KMS-11 (cell line): ENCODE measurements around the gene RGL1.

Experiments used
- H2AFZ ChIP-seq: fragments of 200-600 bp; sonication (generic); 2 replicates; pipeline ENCODE4 v1.6.1; 2016; ENCODE audit warnings: antibody characterized with exemption, mixed run types, low read depth
- H3K27ac ChIP-seq: fragments of 200-600 bp; sonication (generic); 2 replicates; pipeline ENCODE4 v1.6.1; 2016; ENCODE audit warnings: mild to moderate bottlenecking, mixed run types
- H3K27me3 ChIP-seq: fragments of 200-600 bp; sonication (generic); 2 replicates; pipeline ENCODE4 v1.6.1; 2017; ENCODE audit warnings: mild to moderate bottlenecking, low read depth, mixed run types, moderate library complexity; ENCODE audit not compliant: insufficient read depth
- H3K36me3 ChIP-seq: fragments of 200-600 bp; sonication (generic); 2 replicates; pipeline ENCODE4 v1.6.1; 2017; ENCODE audit warnings: mild to moderate bottlenecking, mixed run types; ENCODE audit not compliant: insufficient read depth
- H3K4me1 ChIP-seq: fragments of 200-600 bp; sonication (generic); 2 replicates; pipeline ENCODE4 v1.6.1; 2016; ENCODE audit warnings: mild to moderate bottlenecking, low read depth, mixed run types; ENCODE audit not compliant: poor library complexity, severe bottlenecking
- H3K4me2 ChIP-seq: fragments of 200-600 bp; sonication (generic); 2 replicates; pipeline ENCODE4 v1.7.0; 2016; ENCODE audit warnings: mild to moderate bottlenecking, mixed run types
- H3K4me3 ChIP-seq: fragments of 200-600 bp; sonication (generic); IDR thresholded peaks from 2 replicates; pipeline ENCODE4 v1.6.1; 2017; ENCODE audit warnings: low read depth, low read length, mixed read lengths; ENCODE audit not compliant: insufficient read depth
- H3K79me2 ChIP-seq: fragments of 200-600 bp; sonication (generic); 2 replicates; pipeline ENCODE4 v1.6.1; 2016; ENCODE audit warnings: low read depth, mixed run types; ENCODE audit not compliant: insufficient read depth
- H3K9ac ChIP-seq: fragments of 200-600 bp; sonication (generic); 2 replicates; pipeline ENCODE4 v1.6.1; 2016; ENCODE audit warnings: mild to moderate bottlenecking, mixed run types
- H4K20me1 ChIP-seq: fragments of 200-600 bp; sonication (generic); 2 replicates; pipeline ENCODE4 v1.6.1; 2016; ENCODE audit warnings: mild to moderate bottlenecking, mixed run types; ENCODE audit not compliant: insufficient read depth
- TF ChIP-seq, protein P1 (sequence below): fragments of 200-600 bp; sonication (generic); conservative IDR thresholded peaks from 2 replicates; pipeline ENCODE4 v1.6.1; 2017; ENCODE audit warnings: low read depth, mild to moderate bottlenecking, antibody characterized with exemption, low read length, moderate library complexity, mixed read lengths

RGL1 gene

DNA sequence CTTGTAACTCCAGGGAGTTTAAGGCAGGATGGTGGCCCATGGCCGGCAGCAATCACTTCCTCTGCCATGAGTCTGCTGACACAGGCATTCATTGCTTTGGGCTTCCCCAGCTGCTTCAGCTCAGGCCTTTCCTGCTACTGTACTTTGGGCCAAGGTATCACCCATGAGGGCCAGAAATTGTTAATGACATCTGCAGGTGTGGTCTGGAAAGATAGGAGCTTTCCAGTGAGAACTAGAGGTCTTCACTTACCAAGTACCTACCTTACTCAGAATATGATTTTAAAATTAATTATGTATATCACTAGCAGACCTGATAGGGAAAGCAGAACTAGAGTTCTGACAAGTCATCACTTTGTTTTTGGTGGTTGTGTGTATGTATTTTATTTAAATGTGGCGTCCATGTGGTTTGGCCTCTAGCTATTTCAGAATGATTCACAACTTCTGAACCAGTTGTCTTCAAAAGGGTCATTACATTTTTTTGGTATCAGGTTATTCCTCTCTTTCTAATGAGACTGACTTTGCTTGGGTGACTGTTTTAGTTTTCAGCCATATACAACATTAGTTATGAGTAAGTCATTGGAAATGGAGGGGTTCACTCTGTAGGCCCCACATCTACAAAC lies 2.7 kb downstream of the RGL1 start:
- H3K79me2 ChIP-seq = peaks cover 75% of the 10 kb centered on the region
- H3K4me2 ChIP-seq = peak overlapping the region; percentile 98
- TF ChIP-seq, protein P1, sequence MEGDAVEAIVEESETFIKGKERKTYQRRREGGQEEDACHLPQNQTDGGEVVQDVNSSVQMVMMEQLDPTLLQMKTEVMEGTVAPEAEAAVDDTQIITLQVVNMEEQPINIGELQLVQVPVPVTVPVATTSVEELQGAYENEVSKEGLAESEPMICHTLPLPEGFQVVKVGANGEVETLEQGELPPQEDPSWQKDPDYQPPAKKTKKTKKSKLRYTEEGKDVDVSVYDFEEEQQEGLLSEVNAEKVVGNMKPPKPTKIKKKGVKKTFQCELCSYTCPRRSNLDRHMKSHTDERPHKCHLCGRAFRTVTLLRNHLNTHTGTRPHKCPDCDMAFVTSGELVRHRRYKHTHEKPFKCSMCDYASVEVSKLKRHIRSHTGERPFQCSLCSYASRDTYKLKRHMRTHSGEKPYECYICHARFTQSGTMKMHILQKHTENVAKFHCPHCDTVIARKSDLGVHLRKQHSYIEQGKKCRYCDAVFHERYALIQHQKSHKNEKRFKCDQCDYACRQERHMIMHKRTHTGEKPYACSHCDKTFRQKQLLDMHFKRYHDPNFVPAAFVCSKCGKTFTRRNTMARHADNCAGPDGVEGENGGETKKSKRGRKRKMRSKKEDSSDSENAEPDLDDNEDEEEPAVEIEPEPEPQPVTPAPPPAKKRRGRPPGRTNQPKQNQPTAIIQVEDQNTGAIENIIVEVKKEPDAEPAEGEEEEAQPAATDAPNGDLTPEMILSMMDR = no peak
- H3K36me3 ChIP-seq = no peaks in the 10 kb centered on the region
- peak overlapping the region; percentile 91 for H3K9ac ChIP-seq
- H4K20me1 ChIP-seq = no peaks in the 10 kb centered on the region
- no peaks in the 10 kb centered on the region for H3K27me3 ChIP-seq
- peaks cover 71% of the 10 kb centered on the region for H3K4me1 ChIP-seq
- H3K27ac ChIP-seq = peak overlapping the region; percentile 92
- peak overlapping the region; percentile 63 for H3K4me3 ChIP-seq
- no peak overlapping the region for H2AFZ ChIP-seq

DNA sequence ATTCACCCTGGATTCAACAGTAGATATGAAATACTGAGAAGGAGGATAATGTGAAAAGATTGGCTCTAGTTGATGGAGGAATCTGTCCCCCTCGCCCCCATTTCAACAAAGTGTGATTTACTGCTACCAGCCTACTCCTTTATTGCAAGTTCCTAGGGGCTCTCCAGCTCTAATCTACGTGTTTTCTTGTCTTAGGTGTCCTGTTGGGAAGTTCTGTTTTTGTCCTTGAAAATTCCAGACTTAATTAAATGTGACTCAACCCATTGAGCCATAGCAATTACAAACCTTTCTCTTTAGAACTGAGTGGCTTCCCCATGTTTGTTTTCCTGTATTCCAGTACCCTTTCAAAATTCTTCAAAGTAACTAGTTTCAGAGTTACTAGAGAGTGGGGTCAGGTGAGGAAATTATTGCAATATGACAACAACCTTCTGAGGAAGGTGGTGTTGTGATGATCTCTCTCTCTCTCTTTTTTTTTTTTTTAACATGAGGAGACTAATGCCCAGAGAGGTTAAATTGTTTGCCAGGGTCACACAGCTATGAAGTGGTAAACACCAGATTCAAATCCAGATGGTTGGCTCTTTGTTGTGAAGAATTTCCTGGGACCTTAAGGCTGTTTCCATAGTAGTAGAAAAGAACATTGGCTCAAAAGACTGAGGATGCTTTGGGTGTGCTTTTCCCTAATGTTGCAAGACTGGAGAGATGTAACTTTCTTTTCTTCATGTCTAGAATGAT lies 3.5 kb downstream of the RGL1 start:
- Histone ChIP-seq H4K20me1 (no peaks in the 10 kb centered on the region), H3K4me3 (peak overlapping the region; percentile 12), H3K4me2 (peak overlapping the region; percentile 98), H3K4me1 (peaks cover 79% of the 10 kb centered on the region), H3K27ac (peak overlapping the region; percentile 92), H3K9ac (peak overlapping the region; percentile 91; the same call in 1 of the 2 replicates), H2AFZ (no peak overlapping the region), H3K79me2 (peaks cover 83% of the 10 kb centered on the region), H3K36me3 (no peaks in the 10 kb centered on the region), H3K27me3 (no peaks in the 10 kb centered on the region)
- TF ChIP-seq, protein P1 = no peak

DNA sequence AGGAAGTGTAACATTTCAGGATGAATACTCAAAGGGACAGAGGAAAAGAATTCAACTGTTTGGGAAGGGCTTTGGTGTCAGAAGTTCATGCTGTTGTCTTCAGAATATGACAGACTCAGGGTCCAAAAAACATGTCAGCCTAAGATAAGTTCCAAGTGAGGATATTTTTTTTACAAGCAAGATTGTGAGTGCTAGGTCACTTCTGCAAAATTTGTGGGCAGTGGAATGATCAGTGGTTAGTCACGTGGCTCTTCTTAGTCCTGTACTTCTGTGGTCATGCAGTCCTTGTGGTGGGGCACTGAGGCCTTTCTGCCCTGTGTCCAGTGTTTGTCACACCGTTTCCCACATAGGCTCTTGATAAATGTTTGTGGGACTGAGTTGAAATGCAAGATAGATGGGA lies 5.2 kb downstream of the RGL1 start:
- Histone ChIP-seq H3K27me3 (no peaks in the 10 kb centered on the region), H3K27ac (peak overlapping the region; percentile 92; the same call in 1 of the 2 replicates), H4K20me1 (peaks cover 4% of the 10 kb centered on the region; the same call in 1 of the 2 replicates), H3K9ac (no peak overlapping the region), H3K4me3 (no peak overlapping the region), H3K4me2 (peak overlapping the region; percentile 98), H3K36me3 (no peaks in the 10 kb centered on the region), H2AFZ (no peak overlapping the region), H3K4me1 (peaks cover 85% of the 10 kb centered on the region), H3K79me2 (peaks cover 100% of the 10 kb centered on the region)
- TF ChIP-seq, protein P1 = no peak

DNA sequence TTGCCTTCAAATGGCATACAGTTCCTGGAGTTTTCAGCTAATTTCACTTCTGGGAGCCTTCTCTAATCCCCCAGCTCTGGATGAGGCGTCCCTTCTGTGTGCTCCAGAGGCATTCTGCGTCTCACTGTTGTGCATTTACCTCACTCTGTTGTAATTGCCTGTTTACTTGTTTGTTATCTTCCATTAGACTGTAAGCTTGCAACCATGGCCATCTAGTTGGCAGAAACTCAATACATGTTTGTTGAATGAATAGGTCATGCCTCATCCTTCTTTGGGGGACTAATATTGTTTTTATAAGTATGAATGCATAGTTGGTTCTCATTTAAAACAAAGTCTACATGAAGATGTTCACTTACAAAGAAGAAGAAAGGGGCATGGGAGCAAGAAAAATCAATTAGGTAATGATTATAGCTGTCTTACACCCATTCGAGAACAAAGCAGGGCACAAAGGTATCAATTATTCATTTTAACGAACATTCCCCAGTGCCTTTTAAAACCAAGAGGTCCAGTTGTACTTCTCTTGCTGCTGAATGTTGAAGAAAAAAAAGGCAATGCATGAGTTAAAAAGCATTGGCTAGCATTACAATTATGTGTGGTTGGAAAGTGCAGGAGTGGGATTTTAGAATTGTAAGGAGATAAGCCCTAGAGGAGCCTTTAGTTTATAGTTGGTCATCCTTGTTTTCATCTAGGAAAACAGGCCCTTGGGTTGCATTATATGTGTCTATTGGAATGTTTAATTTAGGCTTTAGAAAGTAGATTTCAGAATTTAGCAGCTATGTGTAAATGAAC lies 6.0 kb downstream of the RGL1 start:
- Histone ChIP-seq H4K20me1 (peaks cover 4% of the 10 kb centered on the region; the same call in 1 of the 2 replicates), H3K9ac (no peak overlapping the region), H3K27me3 (no peaks in the 10 kb centered on the region), H3K36me3 (no peaks in the 10 kb centered on the region), H3K4me2 (peak overlapping the region; percentile 98), H3K4me3 (no peak overlapping the region), H2AFZ (no peak overlapping the region), H3K4me1 (peaks cover 93% of the 10 kb centered on the region), H3K27ac (peak overlapping the region; percentile 92; the same call in 1 of the 2 replicates), H3K79me2 (peaks cover 100% of the 10 kb centered on the region)
- TF ChIP-seq, protein P1 = no peak
